Activated CD8-positive, alpha-beta memory T cell treated with anti-CD3 and anti-CD28 coated beads for 4 hours (primary cell): Measurements from ENCODE around the gene NCKAP5.

ENCODE experiments used
- DNase-seq, 2 donors: peaks; one replicate each; pipeline ENCODE4 v3.0.0-alpha.2; 2020; ENCODE audit warnings: low read depth in 2 of 2

The NCKAP5 gene

GRCh38 chr2:132754867-132755472 lies 813.3 kb downstream of the NCKAP5 start:
- DNase-seq: no peak

GRCh38 chr2:132754392-132754791 lies 813.9 kb downstream of the NCKAP5 start:
- no peak for DNase-seq

- no peak for DNase-seq
Measured at GRCh38 chr2:132752421-132753206, 815.6 kb downstream of the NCKAP5 start.

- no peak for DNase-seq
Measured at GRCh38 chr2:132751836-132752235, 816.4 kb downstream of the NCKAP5 start.

- DNase-seq: no peak
Measured at GRCh38 chr2:132750606-132751005, 817.7 kb downstream of the NCKAP5 start.

- DNase-seq: no peak
Measured at GRCh38 chr2:132747046-132747445, 821.2 kb downstream of the NCKAP5 start.

- DNase-seq: no peak
Measured at GRCh38 chr2:132741754-132742153, 826.5 kb downstream of the NCKAP5 start.

GRCh38 chr2:132740081-132740720 lies 828.1 kb downstream of the NCKAP5 start:
- no peak for DNase-seq

- no peak for DNase-seq
Measured at GRCh38 chr2:132738223-132738622, 830.0 kb downstream of the NCKAP5 start.

GRCh38 chr2:132736059-132736458 lies 832.2 kb downstream of the NCKAP5 start:
- no peak for DNase-seq

GRCh38 chr2:132734961-132735360 lies 833.3 kb downstream of the NCKAP5 start:
- DNase-seq: no peak

GRCh38 chr2:132733094-132733493 lies 835.2 kb downstream of the NCKAP5 start:
- no peak for DNase-seq

GRCh38 chr2:132732694-132733093 lies 835.6 kb downstream of the NCKAP5 start:
- no peak for DNase-seq

GRCh38 chr2:132731441-132731840 lies 836.8 kb downstream of the NCKAP5 start:
- DNase-seq: no peak

GRCh38 chr2:132730611-132731010 lies 837.7 kb downstream of the NCKAP5 start:
- DNase-seq: no peak

- no peak for DNase-seq
Measured at GRCh38 chr2:132729522-132729921, 838.7 kb downstream of the NCKAP5 start.

GRCh38 chr2:132726155-132726554 lies 842.1 kb downstream of the NCKAP5 start:
- DNase-seq: no peak

- no peak for DNase-seq
Measured at GRCh38 chr2:132725748-132726147, 842.5 kb downstream of the NCKAP5 start.

- no peak for DNase-seq
Measured at GRCh38 chr2:132725148-132725547, 843.1 kb downstream of the NCKAP5 start.

GRCh38 chr2:132721938-132722337 lies 846.3 kb downstream of the NCKAP5 start:
- DNase-seq: no peak

GRCh38 chr2:132720393-132720792 lies 847.9 kb downstream of the NCKAP5 start:
- no peak for DNase-seq

GRCh38 chr2:132719480-132719879 lies 848.8 kb downstream of the NCKAP5 start:
- no peak for DNase-seq

GRCh38 chr2:132716954-132717353 lies 851.3 kb downstream of the NCKAP5 start:
- no peak for DNase-seq
